Gastroesophageal sphincter (tissue), 3 donors: ENCODE measurements around the gene INTS2.
"Not testable (repeated sequence)": the region's sequence is repeated elsewhere in the genome, so short reads cannot be mapped to it uniquely, and the experiment has no call there.

Experiments
- EP300 ChIP-seq: sonication (generic); formaldehyde crosslinking; IDR thresholded peaks from one replicate; pipeline ENCODE4 v1.6.1; 2017; ENCODE audit warnings: antibody characterized with exemption, mild to moderate bottlenecking
- TF ChIP-seq, protein P1 (sequence below), 4 experiments: fragments of 200-600 bp in 2 of 4; fragments of 450-650 bp in 2 of 4; sonication (generic) in 1 of 4; IDR thresholded peaks; one replicate each; pipeline ENCODE4 v1.5.1; 2017 to 2019; ENCODE audit warnings: antibody characterized with exemption in 4 of 4, mild to moderate bottlenecking in 2 of 4, moderate library complexity in 2 of 4

DNA sequence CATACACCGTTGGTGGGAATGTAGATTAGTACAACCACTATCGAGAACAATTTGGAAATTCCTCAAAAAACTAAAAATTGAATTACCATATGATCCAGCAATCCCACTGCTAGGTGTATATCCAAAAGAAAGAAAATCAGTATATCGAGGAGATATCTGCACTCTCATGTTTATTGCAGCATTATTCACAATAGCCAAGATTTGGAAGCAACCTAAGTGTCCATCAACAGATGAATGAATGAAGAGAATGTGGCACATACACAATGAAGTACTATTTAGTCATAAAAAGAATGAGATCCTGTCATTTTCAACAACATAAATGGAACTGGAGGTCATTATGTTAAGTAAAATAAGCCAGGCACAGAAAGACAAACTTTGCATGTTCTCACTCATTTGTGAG lies 108.5 kb downstream of the INTS2 start:
- TF ChIP-seq, protein P1, sequence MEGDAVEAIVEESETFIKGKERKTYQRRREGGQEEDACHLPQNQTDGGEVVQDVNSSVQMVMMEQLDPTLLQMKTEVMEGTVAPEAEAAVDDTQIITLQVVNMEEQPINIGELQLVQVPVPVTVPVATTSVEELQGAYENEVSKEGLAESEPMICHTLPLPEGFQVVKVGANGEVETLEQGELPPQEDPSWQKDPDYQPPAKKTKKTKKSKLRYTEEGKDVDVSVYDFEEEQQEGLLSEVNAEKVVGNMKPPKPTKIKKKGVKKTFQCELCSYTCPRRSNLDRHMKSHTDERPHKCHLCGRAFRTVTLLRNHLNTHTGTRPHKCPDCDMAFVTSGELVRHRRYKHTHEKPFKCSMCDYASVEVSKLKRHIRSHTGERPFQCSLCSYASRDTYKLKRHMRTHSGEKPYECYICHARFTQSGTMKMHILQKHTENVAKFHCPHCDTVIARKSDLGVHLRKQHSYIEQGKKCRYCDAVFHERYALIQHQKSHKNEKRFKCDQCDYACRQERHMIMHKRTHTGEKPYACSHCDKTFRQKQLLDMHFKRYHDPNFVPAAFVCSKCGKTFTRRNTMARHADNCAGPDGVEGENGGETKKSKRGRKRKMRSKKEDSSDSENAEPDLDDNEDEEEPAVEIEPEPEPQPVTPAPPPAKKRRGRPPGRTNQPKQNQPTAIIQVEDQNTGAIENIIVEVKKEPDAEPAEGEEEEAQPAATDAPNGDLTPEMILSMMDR (IDR thresholded peaks at IDR 0.05): not testable (repeated sequence)
- not testable (repeated sequence) for TF ChIP-seq EP300
